Endodermal cell (in vitro differentiated cells): Measurements from ENCODE around the gene ADGRG4. TPM values are rescaled to one million over a fixed set of nuclear protein-coding genes. Genes with fewer than 3 reads are reported as not detected.

Experiments used
- DNase-seq: peaks from one replicate; pipeline ENCODE4 v3.0.0-alpha.2; 2017
- H3K27ac ChIP-seq: 2 replicates; pipeline ENCODE4 v1.5.1; 2013; ENCODE audit warnings: mild to moderate bottlenecking, low read depth, low read length, moderate library complexity
- H3K27me3 ChIP-seq: 2 replicates; pipeline ENCODE4 v1.6.1; 2013; ENCODE audit warnings: mild to moderate bottlenecking, low read length, moderate library complexity; ENCODE audit not compliant: insufficient read depth, control insufficient read depth, poor library complexity, severe bottlenecking
- H3K36me3 ChIP-seq: 2 replicates; pipeline ENCODE4 v1.7.0; 2013; ENCODE audit warnings: mild to moderate bottlenecking, low read length, moderate library complexity; ENCODE audit not compliant: control insufficient read depth, insufficient read depth
- H3K4me1 ChIP-seq: one replicate; pipeline ENCODE4 v1.7.0; 2013; ENCODE audit warnings: low read length; ENCODE audit not compliant: control insufficient read depth, insufficient read depth
- H3K4me3 ChIP-seq: 2 replicates; pipeline ENCODE4 v1.5.1; 2013; ENCODE audit warnings: mild to moderate bottlenecking, low read length, moderate library complexity
- H3K9ac ChIP-seq: 2 replicates; pipeline ENCODE4 v1.6.1; 2013; ENCODE audit warnings: mild to moderate bottlenecking, low read length, moderate library complexity; ENCODE audit not compliant: poor library complexity, severe bottlenecking; ENCODE audit errors: extremely low read depth
- H3K9me3 ChIP-seq: 2 replicates; pipeline ENCODE4 v1.6.1; 2013; ENCODE audit warnings: mild to moderate bottlenecking, low read length, moderate library complexity; ENCODE audit not compliant: control insufficient read depth
- H3K27ac Mint-ChIP-seq: 2 replicates; pipeline ENCODE4 v1.8.0; 2020; ENCODE audit warnings: mixed read lengths
- H3K27me3 Mint-ChIP-seq: 2 replicates; pipeline ENCODE4 v1.8.0; 2021; ENCODE audit warnings: mild to moderate bottlenecking, mixed read lengths; ENCODE audit not compliant: insufficient read depth
- H3K36me3 Mint-ChIP-seq: 2 replicates; pipeline ENCODE4 v1.8.0; 2020; ENCODE audit warnings: low read depth, mixed read lengths
- H3K4me1 Mint-ChIP-seq: 2 replicates; pipeline ENCODE4 v1.8.0; 2020; ENCODE audit warnings: mixed read lengths
- H3K4me3 Mint-ChIP-seq: 2 replicates; pipeline ENCODE4 v1.8.0; 2020; ENCODE audit warnings: mild to moderate bottlenecking, moderate library complexity, mixed read lengths
- H3K9me3 Mint-ChIP-seq: 2 replicates; pipeline ENCODE4 v1.8.0; 2020; ENCODE audit warnings: mild to moderate bottlenecking, mixed read lengths
- CTCF ChIP-seq: fragments of 200-600 bp; sonication (generic); conservative IDR thresholded peaks from 2 replicates; pipeline ENCODE4 v1.5.0; 2021; ENCODE audit warnings: antibody characterized with exemption, mild to moderate bottlenecking
- WGBS, 2 experiments: methylation state at CpG; one replicate each; pipeline versions ENCODE4 v1.1.5 to v1.1.7; 2013; ENCODE audit warnings: missing lambda C conversion rate in 2 of 2, mixed read lengths in 1 of 2; ENCODE audit not compliant: insufficient coverage in 1 of 2, insufficient read length in 1 of 2; 5-methylcytosine and 5-hydroxymethylcytosine counted together
- total RNA-seq, 2 donors: library from RNA; stranded (reverse); fragmentation: NEBNext Ultra II Directional in 1 of 2; extraction: Animal tissue kit (Norgen Biotek cat#: 25700) in 1 of 2; gene quantifications; 2 replicates in 1 of 2; 3 replicates in 1 of 2; pipeline ENCODE4 v1.2.1, GENCODE V29; 2021

ADGRG4 gene
- total RNA-seq, 2 donors from 2014 or later, result not detected

GRCh38 chrX:136347706-136348105 lies 46.9 kb downstream of the ADGRG4 start:
- H3K4me1 Mint-ChIP-seq, result no peaks in the 10 kb centered on the region
- WGBS, 2 experiments, result 100% methylated on average over 1 of the region's 1 CpG; no CpG with 5 or more reads in 1 of the 2 experiments
- no peak for DNase-seq
- no peak overlapping the region for H3K4me3 Mint-ChIP-seq
- Histone ChIP-seq H3K9ac (no peak overlapping the region), H3K27me3 (no peaks in the 10 kb centered on the region), H3K36me3 (no peaks in the 10 kb centered on the region), H3K4me1 (no peaks in the 10 kb centered on the region), H3K9me3 (no peaks in the 10 kb centered on the region), H3K4me3 (no peak overlapping the region), H3K27ac (no peak overlapping the region)
- H3K27me3 Mint-ChIP-seq, result peaks cover 8% of the 10 kb centered on the region
- H3K9me3 Mint-ChIP-seq, result peaks cover 23% of the 10 kb centered on the region
- no peak for TF ChIP-seq CTCF
- H3K27ac Mint-ChIP-seq, result no peak overlapping the region
- no peaks in the 10 kb centered on the region for H3K36me3 Mint-ChIP-seq

- TF ChIP-seq CTCF, result no peak
- Mint-ChIP-seq H3K9me3 (peaks cover 26% of the 10 kb centered on the region), H3K27me3 (no peaks in the 10 kb centered on the region), H3K27ac (no peak overlapping the region), H3K4me1 (no peaks in the 10 kb centered on the region), H3K4me3 (no peak overlapping the region), H3K36me3 (no peaks in the 10 kb centered on the region)
- Histone ChIP-seq H3K36me3 (no peaks in the 10 kb centered on the region), H3K4me3 (no peak overlapping the region), H3K9me3 (no peaks in the 10 kb centered on the region), H3K27me3 (no peaks in the 10 kb centered on the region), H3K4me1 (no peaks in the 10 kb centered on the region), H3K9ac (no peak overlapping the region), H3K27ac (no peak overlapping the region)
- WGBS, 2 experiments, result 87 to 100% methylated on average over 1 to 4 of the region's 4 CpGs
- no peak for DNase-seq
Observed at GRCh38 chrX:136353526-136354093, 52.8 kb downstream of the ADGRG4 start.

- Mint-ChIP-seq H3K27me3 (no peaks in the 10 kb centered on the region), H3K27ac (no peak overlapping the region), H3K4me1 (no peaks in the 10 kb centered on the region), H3K9me3 (peaks cover 26% of the 10 kb centered on the region), H3K4me3 (no peak overlapping the region), H3K36me3 (no peaks in the 10 kb centered on the region)
- no peaks in the 10 kb centered on the region for H3K27me3 ChIP-seq
- no peaks in the 10 kb centered on the region for H3K36me3 ChIP-seq
- H3K9me3 ChIP-seq, result no peaks in the 10 kb centered on the region
- H3K27ac ChIP-seq, result no peak overlapping the region
- no peaks in the 10 kb centered on the region for H3K4me1 ChIP-seq
- WGBS, 2 experiments, result 93 to 100% methylated on average over 1 to 4 of the region's 4 CpGs
- TF ChIP-seq CTCF, result no peak
- no peak for DNase-seq
- H3K4me3 ChIP-seq, result no peak overlapping the region
- H3K9ac ChIP-seq, result no peak overlapping the region
Observed at GRCh38 chrX:136354201-136354600, 53.4 kb downstream of the ADGRG4 start.
